Spleen (tissue), 11 donors: ENCODE results near the gene CA11. TPM values are rescaled to one million over a fixed set of nuclear protein-coding genes. Genes with fewer than 3 reads are reported as not detected.
A peak's percentile ranks its signal among the peaks of the same experiment; 100 is the strongest.

Experiments
- DNase-seq: peaks from one replicate; pipeline ENCODE4 v3.0.0-alpha.2; 2020
- H3K27ac ChIP-seq, 8 donors: fragments of 200-600 bp; sonication (generic) in 7 of 8; 1 replicate in 4 of 8; 2 replicates in 4 of 8; pipeline versions ENCODE4 v1.5.0 to v1.8.0; 2016 to 2021; ENCODE audit warnings: inconsistent platforms in 4 of 8, mild to moderate bottlenecking in 4 of 8, moderate library complexity in 1 of 8
- H3K27me3 ChIP-seq, 7 donors: fragments of 200-600 bp; sonication (generic) in 6 of 7; replicated peaks in 1 of 7; 1 replicate in 4 of 7; 2 replicates in 3 of 7; pipeline versions ENCODE4 v1.5.0 to v1.8.0; 2016 to 2021; ENCODE audit warnings: inconsistent platforms in 3 of 7, mild to moderate bottlenecking in 1 of 7
- H3K36me3 ChIP-seq, 6 donors: fragments of 200-600 bp; sonication (generic) in 5 of 6; 1 replicate in 4 of 6; 2 replicates in 2 of 6; pipeline versions ENCODE4 v1.5.0 to v1.8.0; 2016 to 2021; ENCODE audit warnings: inconsistent platforms in 2 of 6
- H3K4me1 ChIP-seq, 6 donors: fragments of 200-600 bp; sonication (generic) in 5 of 6; 1 replicate in 3 of 6; 2 replicates in 3 of 6; pipeline versions ENCODE4 v1.5.0 to v1.8.0; 2016 to 2021; ENCODE audit warnings: inconsistent platforms in 3 of 6
- H3K4me3 ChIP-seq, 8 donors: fragments of 200-600 bp; sonication (generic) in 7 of 8; 1 replicate in 4 of 8; 2 replicates in 4 of 8; pipeline versions ENCODE4 v1.5.0 to v1.8.0; 2016 to 2021; ENCODE audit warnings: inconsistent platforms in 4 of 8, mild to moderate bottlenecking in 4 of 8, moderate library complexity in 2 of 8
- H3K9me3 ChIP-seq, 8 donors: fragments of 200-600 bp; sonication (generic) in 7 of 8; 1 replicate in 4 of 8; 2 replicates in 4 of 8; pipeline versions ENCODE4 v1.5.0 to v1.8.0; 2016 to 2021; ENCODE audit warnings: inconsistent platforms in 4 of 8
- POLR2A ChIP-seq, 3 donors: fragments of 450-650 bp; IDR thresholded peaks; one replicate each; pipeline ENCODE4 v1.5.1; 2017; ENCODE audit warnings: antibody characterized with exemption in 3 of 3, mild to moderate bottlenecking in 1 of 3
- POLR2AphosphoS5 ChIP-seq, 3 donors: sonication (generic); formaldehyde crosslinking; IDR thresholded peaks; one replicate each; pipeline ENCODE4 v1.5.1; 2017; ENCODE audit warnings: antibody characterized with exemption in 3 of 3
- WGBS, 5 donors: extraction: QIAGEN DNeasy Blood & Tissue Kit in 3 of 5; methylation state at CpG; one replicate each; pipeline versions ENCODE4 v1.1.5 to v1.1.7; 2013 to 2018; 5-methylcytosine and 5-hydroxymethylcytosine counted together
- intact Hi-C: fragments of 100-400 bp; cut with DNase I; formaldehyde crosslinking; loops from one replicate; pipeline ENCODE4 v1.15.0; 2023; ENCODE audit warnings: low total_unique reads
- polyA plus RNA-seq, 3 donors: library from polyadenylated mRNA; stranded (reverse); fragments of 200-250 nt; gene quantifications; one replicate each; pipeline ENCODE4 v1.2.1, GENCODE V29; 2013
- total RNA-seq, 7 donors: library from RNA; depleted of rRNA in 3 of 7; stranded (reverse); fragments of >200 nt in 3 of 7; fragmentation: NEBNext Ultra II Directional in 4 of 7; extraction: Animal tissue kit (Norgen Biotek cat#: 25700) in 4 of 7; gene quantifications; one replicate each; pipeline versions ENCODE4 v1.1.0 to v1.2.1, GENCODE V29; 2016 to 2021
- TF ChIP-seq, protein P1 (sequence below), 11 experiments: fragments of 200-600 bp in 7 of 11; fragments of 450-650 bp in 4 of 11; sonication (generic) in 4 of 11; IDR thresholded peaks in 8 of 11; conservative IDR thresholded peaks in 3 of 11; 1 replicate in 7 of 11; 2 replicates in 4 of 11; pipeline versions ENCODE4 v1.4.0 to v1.8.0; 2016 to 2021; ENCODE audit warnings: antibody characterized with exemption in 11 of 11, inconsistent platforms in 4 of 11, mild to moderate bottlenecking in 1 of 11
- donor health status: healthy with polysubstance abuse.
- donor health status: DM: no; HTN: no; CAD: no; lungs with moderate emphysema.
- donor health status: DM: no; HTN: no; CAD: no.
- donor health status: Bipolar disorder and iron deficiency.
- donor health status: healthy.
- donor health status: DM: no; HTN: no; CAD: no.
- donor health status: DM: yes; HTN: yes; CAD: no.

CA11 gene
- total and polyA plus RNA-seq, 10 donors, result 1.9 to 14.5 (median 7.8) TPM

- Histone ChIP-seq H3K36me3 (peaks cover 8 to 59% (median 34%) of the 10 kb centered on the region in 6 donors), H3K9me3 (no peaks in the 10 kb centered on the region), H3K27ac (peak overlapping the region in 4 of 8 donors; percentile 92 to 96 (median 95)), H3K4me1 (peaks cover 28 to 71% (median 53%) of the 10 kb centered on the region in 6 donors), H3K27me3 (no peaks in the 10 kb centered on the region), H3K4me3 (peak overlapping the region in 6 of 8 donors; percentile 60 to 88 (median 78))
- 71 to 75% (median 73%) methylated on average over 16 to 18 of the region's 18 CpGs for whole genome bisulfite sequencing, 5 donors
- DNase-seq, result peak; percentile 76
- TF ChIP-seq, protein P1, sequence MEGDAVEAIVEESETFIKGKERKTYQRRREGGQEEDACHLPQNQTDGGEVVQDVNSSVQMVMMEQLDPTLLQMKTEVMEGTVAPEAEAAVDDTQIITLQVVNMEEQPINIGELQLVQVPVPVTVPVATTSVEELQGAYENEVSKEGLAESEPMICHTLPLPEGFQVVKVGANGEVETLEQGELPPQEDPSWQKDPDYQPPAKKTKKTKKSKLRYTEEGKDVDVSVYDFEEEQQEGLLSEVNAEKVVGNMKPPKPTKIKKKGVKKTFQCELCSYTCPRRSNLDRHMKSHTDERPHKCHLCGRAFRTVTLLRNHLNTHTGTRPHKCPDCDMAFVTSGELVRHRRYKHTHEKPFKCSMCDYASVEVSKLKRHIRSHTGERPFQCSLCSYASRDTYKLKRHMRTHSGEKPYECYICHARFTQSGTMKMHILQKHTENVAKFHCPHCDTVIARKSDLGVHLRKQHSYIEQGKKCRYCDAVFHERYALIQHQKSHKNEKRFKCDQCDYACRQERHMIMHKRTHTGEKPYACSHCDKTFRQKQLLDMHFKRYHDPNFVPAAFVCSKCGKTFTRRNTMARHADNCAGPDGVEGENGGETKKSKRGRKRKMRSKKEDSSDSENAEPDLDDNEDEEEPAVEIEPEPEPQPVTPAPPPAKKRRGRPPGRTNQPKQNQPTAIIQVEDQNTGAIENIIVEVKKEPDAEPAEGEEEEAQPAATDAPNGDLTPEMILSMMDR (IDR thresholded peaks at IDR 0.05 in 8 of 11, conservative IDR thresholded peaks at IDR 0.05 in 3 of 11), result peak in 1 of 11 experiments; percentile 9
- no peak for TF ChIP-seq POLR2A (IDR thresholded peaks at IDR 0.05)
- intact Hi-C loops, result no loop called here
These were observed 28.6 kb downstream of the CA11 start for GRCh38 chr19:48617146-48617937.

- Histone ChIP-seq H3K4me3 (peak overlapping the region in 1 of 8 donors; percentile 83), H3K36me3 (peaks cover 8 to 52% (median 34%) of the 10 kb centered on the region in 6 donors), H3K27ac (peak overlapping the region in 3 of 8 donors; percentile 92 to 96 (median 95)), H3K9me3 (no peaks in the 10 kb centered on the region), H3K27me3 (no peaks in the 10 kb centered on the region), H3K4me1 (peaks cover 28 to 63% (median 49%) of the 10 kb centered on the region in 6 donors)
- intact Hi-C loops, result no loop called here
- TF ChIP-seq POLR2A (IDR thresholded peaks at IDR 0.05) (no peak), POLR2AphosphoS5 (IDR thresholded peaks at IDR 0.05) (no peak)
- TF ChIP-seq, protein P1 (IDR thresholded peaks at IDR 0.05 in 8 of 11, conservative IDR thresholded peaks at IDR 0.05 in 3 of 11), result no peak
- WGBS, 5 donors, result 32 to 80% (median 55%) methylated on average over 5 to 12 of the region's 12 CpGs
- DNase-seq, result peak; percentile 70
These were observed 29.4 kb downstream of the CA11 start for GRCh38 chr19:48616491-48617056.

GRCh38 chr19:48616041-48616436 lies 29.9 kb downstream of the CA11 start:
- Histone ChIP-seq H3K36me3 (peaks cover 8 to 47% (median 34%) of the 10 kb centered on the region in 6 donors), H3K4me3 (peak overlapping the region in 1 of 8 donors; percentile 83), H3K27ac (peak overlapping the region in 3 of 8 donors; percentile 92 to 96 (median 95)), H3K9me3 (no peaks in the 10 kb centered on the region), H3K4me1 (peaks cover 28 to 58% (median 44%) of the 10 kb centered on the region in 6 donors), H3K27me3 (no peaks in the 10 kb centered on the region)
- DNase-seq, result peak; percentile 80
- 85 to 92% (median 89%) methylated on average over 9 to 16 of the region's 16 CpGs for WGBS, 5 donors
- TF ChIP-seq POLR2A (IDR thresholded peaks at IDR 0.05) (no peak), POLR2AphosphoS5 (IDR thresholded peaks at IDR 0.05) (peak in 1 of 3 donors; percentile 61)
- TF ChIP-seq, protein P1 (IDR thresholded peaks at IDR 0.05 in 8 of 11, conservative IDR thresholded peaks at IDR 0.05 in 3 of 11), result no peak
- intact Hi-C loops, result no loop called here
